CD4-positive, alpha-beta T cell (primary cell): ENCODE measurements around the gene SYCE3. TPM values are rescaled to one million over a fixed set of nuclear protein-coding genes. Genes with fewer than 3 reads are reported as not detected.

Experiments
- ATAC-seq: fragments of 200-7000 bp; cut with Tn5 transposase; one replicate; pipeline ENCODE4 v1.10.0; 2022; ENCODE audit warnings: mild to moderate bottlenecking; ENCODE audit not compliant: poor library complexity
- CTCF ChIA-PET: fragments of 350-600 bp; sonication (Branson Sonifier 250); formaldehyde crosslinking; loops from one replicate; lab custom pipeline; 2021; ENCODE audit warnings: antibody characterized with exemption, inconsistent platforms; lab: Charles Lee
- POLR2A ChIA-PET: fragments of 350-600 bp; sonication (Branson Sonifier 250); formaldehyde crosslinking; loops from one replicate; lab custom pipeline; 2021; ENCODE audit warnings: antibody characterized with exemption, inconsistent platforms; lab: Charles Lee
- DNase-seq, 14 experiments: peaks; one replicate each; pipeline ENCODE4 v3.0.0-alpha.2; 2013 to 2020; ENCODE audit warnings: mixed read lengths in 2 of 14
- H3K27ac ChIP-seq, 2 donors: one replicate each; pipeline versions ENCODE4 v1.5.1 to v1.7.0; 2013; ENCODE audit warnings: low read length in 2 of 2, low read depth in 1 of 2, mild to moderate bottlenecking in 1 of 2
- H3K27me3 ChIP-seq, 2 experiments: 1 replicate in 1 of 2; 2 replicates in 1 of 2; pipeline versions ENCODE4 v1.6.1 to v1.7.0; 2013; ENCODE audit warnings: low read length in 2 of 2, control low read depth in 1 of 2, mild to moderate bottlenecking in 1 of 2, moderate library complexity in 1 of 2; ENCODE audit not compliant: insufficient read depth in 2 of 2, control insufficient read depth in 1 of 2
- H3K36me3 ChIP-seq: one replicate; pipeline ENCODE4 v1.6.1; 2013; ENCODE audit warnings: low read length, control low read depth; ENCODE audit not compliant: insufficient read depth
- H3K4me1 ChIP-seq: one replicate; pipeline ENCODE4 v1.6.1; 2013; ENCODE audit warnings: low read length, control low read depth; ENCODE audit not compliant: insufficient read depth
- H3K4me3 ChIP-seq: one replicate; pipeline ENCODE4 v1.5.1; 2013; ENCODE audit warnings: mild to moderate bottlenecking, low read length, moderate library complexity
- H3K9me3 ChIP-seq, 2 experiments: 1 replicate in 1 of 2; 2 replicates in 1 of 2; pipeline versions ENCODE4 v1.6.1 to v1.7.0; 2013; ENCODE audit warnings: low read length in 2 of 2, mild to moderate bottlenecking in 2 of 2, control low read depth in 1 of 2, moderate library complexity in 1 of 2; ENCODE audit not compliant: control insufficient read depth in 1 of 2, insufficient read depth in 1 of 2
- H3K27ac Mint-ChIP-seq: one replicate; pipeline ENCODE4 v1.8.0; 2020; ENCODE audit warnings: mixed read lengths
- H3K27me3 Mint-ChIP-seq: one replicate; pipeline ENCODE4 v1.8.0; 2021; ENCODE audit warnings: mixed read lengths
- H3K36me3 Mint-ChIP-seq: one replicate; pipeline ENCODE4 v1.8.0; 2021; ENCODE audit warnings: low read depth, mixed read lengths
- H3K4me1 Mint-ChIP-seq: one replicate; pipeline ENCODE4 v1.8.0; 2021; ENCODE audit warnings: low read depth, mixed read lengths
- H3K4me3 Mint-ChIP-seq: one replicate; pipeline ENCODE4 v1.8.0; 2020; ENCODE audit warnings: mild to moderate bottlenecking, mixed read lengths
- H3K9me3 Mint-ChIP-seq: one replicate; pipeline ENCODE4 v1.8.0; 2020; ENCODE audit warnings: mixed read lengths
- intact Hi-C, 2 experiments: fragments of 100-400 bp; cut with DNase I in 1 of 2; cut with micrococcal nuclease in 1 of 2; formaldehyde crosslinking; loops; one replicate each; pipeline versions ENCODE4 v1.15.1 to v1.9.0; 2023 to 2025; cut with DNase I, micrococcal nuclease
- total RNA-seq, 174 experiments: library from RNA in 2 of 174; stranded (reverse) in 2 of 174; gene quantifications; one replicate each; pipeline ENCODE4 v1.2.3 and lab custom pipeline; 2021 to 2026
- TF ChIP-seq, protein P1 (sequence below): fragments of 200-600 bp; IDR thresholded peaks from one replicate; pipeline ENCODE4 v1.8.0; 2022; ENCODE audit warnings: antibody characterized with exemption, mild to moderate bottlenecking

Gene SYCE3
- total RNA-seq, 2 experiments from 2014 or later = not detected

DNA sequence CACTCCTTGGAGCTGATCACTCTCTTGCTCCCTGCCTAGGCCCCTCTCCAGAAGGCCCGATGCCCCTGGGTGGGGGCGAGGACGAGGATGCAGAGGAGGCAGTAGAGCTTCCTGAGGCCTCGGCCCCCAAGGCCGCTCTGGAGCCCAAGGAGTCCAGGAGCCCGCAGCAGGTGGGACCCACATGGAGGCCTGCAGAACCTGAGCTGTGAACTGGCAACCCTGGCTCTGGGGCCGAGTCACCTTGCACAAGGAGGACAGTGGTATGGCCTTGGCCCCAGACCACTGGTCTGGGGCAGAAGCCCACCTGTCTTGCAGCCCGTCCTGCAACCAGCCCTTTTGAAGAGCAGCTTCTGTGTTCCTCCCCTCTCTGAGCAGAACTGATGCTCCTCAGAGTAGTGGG is 43.6 kb downstream of the SYCE3 start:
- Mint-ChIP-seq H3K27me3 (no peaks in the 10 kb centered on the region), H3K9me3 (no peaks in the 10 kb centered on the region), H3K4me1 (peaks cover 7% of the 10 kb centered on the region), H3K4me3 (no peak overlapping the region), H3K27ac (no peak overlapping the region), H3K36me3 (peaks cover 72% of the 10 kb centered on the region)
- intact Hi-C loops = no loop called here
- Histone ChIP-seq H3K4me1 (peaks cover 7% of the 10 kb centered on the region), H3K9me3 (no peaks in the 10 kb centered on the region), H3K36me3 (peaks cover 74% of the 10 kb centered on the region), H3K27ac (no peak overlapping the region), H3K27me3 (no peaks in the 10 kb centered on the region), H3K4me3 (no peak overlapping the region)
- ChIA-PET CTCF (interaction anchor here (0.6 kb wide), 1 partner anchor 143 kb away, joined by 4 read pairs; no protein-coding TSS in a partner anchor), POLR2A (interaction anchor here (1.0 kb wide), 1 partner anchor 12 kb away, joined by 5 read pairs; the partner anchor contains the start of genes LMF2 and NCAPH2)
- TF ChIP-seq, protein P1, sequence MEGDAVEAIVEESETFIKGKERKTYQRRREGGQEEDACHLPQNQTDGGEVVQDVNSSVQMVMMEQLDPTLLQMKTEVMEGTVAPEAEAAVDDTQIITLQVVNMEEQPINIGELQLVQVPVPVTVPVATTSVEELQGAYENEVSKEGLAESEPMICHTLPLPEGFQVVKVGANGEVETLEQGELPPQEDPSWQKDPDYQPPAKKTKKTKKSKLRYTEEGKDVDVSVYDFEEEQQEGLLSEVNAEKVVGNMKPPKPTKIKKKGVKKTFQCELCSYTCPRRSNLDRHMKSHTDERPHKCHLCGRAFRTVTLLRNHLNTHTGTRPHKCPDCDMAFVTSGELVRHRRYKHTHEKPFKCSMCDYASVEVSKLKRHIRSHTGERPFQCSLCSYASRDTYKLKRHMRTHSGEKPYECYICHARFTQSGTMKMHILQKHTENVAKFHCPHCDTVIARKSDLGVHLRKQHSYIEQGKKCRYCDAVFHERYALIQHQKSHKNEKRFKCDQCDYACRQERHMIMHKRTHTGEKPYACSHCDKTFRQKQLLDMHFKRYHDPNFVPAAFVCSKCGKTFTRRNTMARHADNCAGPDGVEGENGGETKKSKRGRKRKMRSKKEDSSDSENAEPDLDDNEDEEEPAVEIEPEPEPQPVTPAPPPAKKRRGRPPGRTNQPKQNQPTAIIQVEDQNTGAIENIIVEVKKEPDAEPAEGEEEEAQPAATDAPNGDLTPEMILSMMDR = no peak
- no peak for DNase-seq
- no peak for ATAC-seq

DNA sequence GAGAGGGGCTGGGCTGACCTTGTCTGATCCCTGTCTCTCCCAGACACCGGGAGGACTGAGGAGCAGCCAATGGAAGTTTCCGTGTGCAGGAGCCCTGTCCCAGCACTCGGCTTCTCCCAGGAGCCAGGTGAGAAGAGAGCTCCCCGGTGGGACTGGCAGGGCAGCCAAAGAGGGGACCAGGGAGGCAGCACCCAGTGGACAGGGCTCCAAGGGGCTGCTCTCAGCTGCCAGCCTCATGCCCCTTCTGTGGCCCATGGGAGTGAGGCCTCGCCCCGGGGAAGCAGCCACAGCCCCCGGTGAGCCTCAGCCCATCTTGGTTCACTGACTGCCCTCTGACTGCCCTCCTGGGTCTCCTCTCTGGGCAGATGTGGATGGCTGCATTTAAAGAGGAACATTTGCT is 44.1 kb downstream of the SYCE3 start:
- ChIA-PET CTCF (interaction anchor here (0.6 kb wide), 1 partner anchor 143 kb away, joined by 4 read pairs; no protein-coding TSS in a partner anchor), POLR2A (interaction anchor here (1.0 kb wide), 1 partner anchor 11 kb away, joined by 5 read pairs; the partner anchor contains the start of genes LMF2 and NCAPH2)
- H3K27ac ChIP-seq = no peak overlapping the region
- ATAC-seq (no peak), DNase-seq (no peak)
- H3K27me3 Mint-ChIP-seq = no peaks in the 10 kb centered on the region
- no peak overlapping the region for H3K27ac Mint-ChIP-seq
- peaks cover 71% of the 10 kb centered on the region for H3K36me3 Mint-ChIP-seq
- H3K4me3 Mint-ChIP-seq = no peak overlapping the region
- no peaks in the 10 kb centered on the region for H3K9me3 ChIP-seq
- H3K36me3 ChIP-seq = peaks cover 69% of the 10 kb centered on the region
- intact Hi-C loops = no loop called here
- H3K4me1 Mint-ChIP-seq = peaks cover 7% of the 10 kb centered on the region
- H3K9me3 Mint-ChIP-seq = no peaks in the 10 kb centered on the region
- peaks cover 2% of the 10 kb centered on the region for H3K4me1 ChIP-seq
- no peaks in the 10 kb centered on the region for H3K27me3 ChIP-seq
- TF ChIP-seq, protein P1 = no peak
- no peak overlapping the region for H3K4me3 ChIP-seq

DNA sequence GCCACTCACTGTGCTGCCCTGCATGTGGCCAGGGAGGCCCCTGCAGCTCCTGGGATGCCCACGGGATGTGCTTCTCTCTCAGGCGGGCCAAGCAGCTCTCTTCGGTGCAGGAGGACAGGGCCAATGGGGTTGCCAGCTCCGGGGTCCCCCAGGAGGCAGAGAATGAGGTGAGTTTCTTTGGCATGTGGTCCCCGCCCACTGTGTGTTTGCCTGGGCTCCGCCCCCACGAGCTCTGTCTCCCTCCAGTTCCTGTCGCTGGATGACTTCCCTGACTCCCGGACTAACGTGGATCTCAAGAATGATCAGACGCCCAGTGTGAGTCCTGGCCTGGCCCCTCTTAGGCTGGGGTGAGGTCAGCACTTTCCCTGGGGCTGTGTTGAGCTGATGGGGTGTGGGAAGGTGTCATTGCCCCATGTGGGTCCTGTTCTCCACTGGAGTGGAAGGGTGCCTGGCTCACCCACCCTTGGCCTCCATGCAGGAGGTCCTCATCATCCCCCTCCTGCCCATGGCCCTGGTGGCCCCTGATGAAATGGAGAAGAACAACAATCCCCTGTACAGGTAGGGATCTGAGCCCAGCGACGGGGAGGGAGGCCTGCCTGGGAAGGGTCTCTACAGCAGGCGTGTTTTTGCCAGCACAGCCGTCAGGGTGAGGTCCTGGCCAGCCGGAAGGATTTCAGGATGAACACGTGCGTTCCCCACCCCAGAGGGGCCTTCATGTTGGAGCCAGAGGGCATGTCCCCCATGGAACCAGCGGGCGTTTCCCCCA is 45.0 kb downstream of the SYCE3 start:
- Mint-ChIP-seq H3K9me3 (no peaks in the 10 kb centered on the region), H3K27ac (no peak overlapping the region), H3K4me1 (peaks cover 7% of the 10 kb centered on the region), H3K36me3 (peaks cover 65% of the 10 kb centered on the region), H3K4me3 (no peak overlapping the region), H3K27me3 (no peaks in the 10 kb centered on the region)
- no peak for ATAC-seq
- H3K4me3 ChIP-seq = no peak overlapping the region
- TF ChIP-seq, protein P1 = no peak
- intact Hi-C loops = no loop called here
- H3K36me3 ChIP-seq = peaks cover 64% of the 10 kb centered on the region
- no peaks in the 10 kb centered on the region for H3K27me3 ChIP-seq
- no peak overlapping the region for H3K27ac ChIP-seq
- no peak for DNase-seq
- peaks cover 2% of the 10 kb centered on the region for H3K4me1 ChIP-seq
- no peaks in the 10 kb centered on the region for H3K9me3 ChIP-seq
- CTCF ChIA-PET = interaction anchor here (0.8 kb wide), 1 partner anchor 8 kb away, joined by 3 read pairs; no protein-coding TSS in a partner anchor
- POLR2A ChIA-PET = interaction anchor here (1.1 to 1.3 kb wide), 2 partner anchors 8 to 9 kb away, joined by 5 to 6 read pairs; partner anchors contain the start of genes LMF2, NCAPH2 and SCO2
